NCI-H1930 (cell line): ENCODE data around the gene SH3BP1.
A peak's percentile ranks its signal among the peaks of the same experiment; 100 is the strongest.

Experiments
- DNase-seq, 2 experiments: peaks; one replicate each; lab custom pipeline; 2025; lab: John Stamatoyannopoulos, UW

The SH3BP1 gene

DNA sequence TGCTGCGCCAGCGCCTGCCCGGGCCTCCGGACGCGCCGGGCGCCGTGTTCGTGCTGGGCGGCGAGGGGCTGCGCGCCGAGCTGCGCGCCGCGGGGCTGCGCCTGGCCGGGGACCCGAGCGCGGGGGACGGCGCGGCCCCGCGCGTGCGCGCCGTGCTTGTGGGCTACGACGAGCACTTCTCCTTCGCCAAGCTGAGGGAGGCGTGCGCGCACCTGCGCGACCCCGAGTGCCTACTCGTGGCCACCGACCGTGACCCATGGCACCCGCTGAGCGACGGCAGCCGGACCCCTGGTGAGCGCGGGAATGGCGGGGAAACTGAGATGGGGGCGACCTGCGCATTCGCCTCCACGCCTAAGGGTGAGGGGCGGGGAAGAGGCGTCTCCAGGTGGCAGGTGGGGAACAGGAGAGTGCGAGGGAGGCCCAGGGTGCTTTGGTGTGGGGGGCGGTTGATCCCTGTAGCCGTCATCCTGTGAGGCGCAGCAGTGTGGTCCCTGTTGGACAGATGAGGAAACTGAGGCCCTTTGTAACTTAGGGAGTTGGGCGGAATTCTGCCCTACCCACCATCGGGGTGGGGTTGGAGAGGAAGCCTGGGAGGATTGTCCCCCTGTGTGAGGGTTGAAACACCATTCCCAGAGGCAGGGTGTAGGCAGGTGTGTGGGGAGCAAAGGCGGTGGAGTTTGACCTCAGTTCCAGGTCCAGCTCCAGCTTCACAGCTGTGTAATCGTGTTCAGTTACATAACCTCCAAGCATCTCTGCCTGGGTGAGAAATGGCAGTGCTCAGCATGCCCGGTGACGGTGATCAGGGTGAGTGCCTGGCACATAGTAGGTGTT lies 19.8 kb downstream of the SH3BP1 start:
- DNase-seq, result no peak

DNA sequence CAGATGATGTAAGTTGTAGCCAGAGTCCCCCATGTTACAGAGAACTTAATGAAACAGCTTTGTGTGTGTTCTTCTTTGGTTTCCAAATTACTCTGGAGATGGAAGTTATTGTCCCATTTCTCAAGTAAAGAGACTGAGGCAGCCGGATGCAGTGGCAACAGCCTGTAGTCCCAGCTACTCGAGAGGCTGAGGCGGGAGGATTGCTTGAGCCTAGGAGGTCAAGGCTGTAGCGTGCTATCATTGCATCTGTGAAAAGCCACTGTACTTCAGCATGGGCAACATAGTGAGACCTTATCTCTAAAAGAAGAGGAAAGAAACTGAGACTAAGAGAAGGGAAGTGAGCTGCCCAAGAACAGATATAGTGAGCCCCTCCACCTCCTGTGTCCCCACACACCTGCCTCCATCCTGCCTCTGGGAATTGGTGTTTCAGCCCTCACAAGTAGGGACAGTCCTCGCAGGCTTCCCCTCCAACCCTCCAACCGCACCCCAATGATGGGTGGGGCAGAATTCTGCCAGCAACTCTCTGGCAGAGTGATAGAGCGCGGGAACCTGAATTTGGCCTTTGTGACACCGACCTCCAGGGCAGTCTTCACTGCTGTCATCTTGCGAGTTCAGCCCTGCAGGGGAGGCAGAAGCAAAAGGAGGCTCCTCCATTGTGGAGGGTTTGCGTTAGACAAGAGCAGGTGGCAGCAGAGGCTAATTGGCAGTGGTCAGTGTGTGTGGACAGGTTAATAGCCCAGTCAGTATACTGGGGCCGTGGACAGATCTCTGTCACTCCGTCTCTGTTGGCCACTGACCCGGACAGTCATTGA lies 20.6 kb downstream of the SH3BP1 start:
- no peak for DNase-seq

DNA sequence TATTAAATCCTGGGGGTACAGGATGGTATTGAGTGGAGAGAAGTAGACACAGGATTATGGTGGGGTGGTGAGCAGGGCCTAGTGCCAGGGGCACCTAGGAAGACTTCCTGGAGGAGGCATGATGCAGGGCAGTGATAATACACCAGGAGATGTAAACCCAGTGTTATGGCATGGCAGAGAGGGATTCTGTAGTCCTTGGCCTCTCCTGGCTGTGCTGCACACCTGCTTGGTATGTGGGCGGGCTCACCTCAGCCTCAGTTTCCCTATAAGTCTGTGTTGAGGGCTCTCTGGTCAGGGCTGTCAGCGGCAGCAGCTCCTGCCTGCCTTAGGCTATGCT lies 21.2 kb downstream of the SH3BP1 start:
- DNase-seq, result no peak

DNA sequence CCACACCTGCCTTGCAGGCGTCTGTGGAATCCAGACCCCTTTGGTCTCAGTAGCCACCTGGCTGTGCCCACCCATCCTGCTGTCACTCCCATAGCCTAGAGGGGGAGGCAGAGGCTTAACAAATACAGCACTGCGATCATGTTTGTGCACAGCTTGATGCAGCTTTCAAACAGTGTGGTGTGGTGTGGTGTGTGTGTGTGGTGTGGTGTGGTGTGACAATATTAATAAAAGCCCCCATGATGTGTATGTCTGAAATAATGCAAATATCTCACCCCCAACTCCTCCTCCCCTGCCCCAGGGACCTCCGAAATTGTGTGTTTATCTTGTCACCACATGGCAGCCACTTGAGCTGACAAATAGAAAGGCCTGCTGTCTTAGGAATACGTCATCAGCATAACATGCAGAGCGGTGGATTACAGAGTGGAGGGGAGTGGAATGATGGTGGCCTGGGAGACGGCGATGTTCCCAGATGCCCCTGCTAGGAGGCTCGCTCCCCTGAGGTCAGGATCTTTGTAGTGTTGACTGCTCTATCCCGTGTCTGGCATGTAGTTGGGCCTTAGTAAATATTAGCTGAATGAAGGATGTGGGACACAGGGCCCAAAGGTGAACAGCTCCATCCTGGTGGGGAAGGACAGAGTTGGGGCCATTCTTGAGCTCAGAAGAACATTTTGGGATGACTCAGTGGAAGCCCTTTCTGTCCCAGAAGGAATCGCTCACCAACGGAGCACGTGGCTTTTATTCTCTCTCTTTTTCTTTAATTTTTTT lies 21.9 kb downstream of the SH3BP1 start:
- DNase-seq, result peak in 1 of 2 experiments; percentile 20

DNA sequence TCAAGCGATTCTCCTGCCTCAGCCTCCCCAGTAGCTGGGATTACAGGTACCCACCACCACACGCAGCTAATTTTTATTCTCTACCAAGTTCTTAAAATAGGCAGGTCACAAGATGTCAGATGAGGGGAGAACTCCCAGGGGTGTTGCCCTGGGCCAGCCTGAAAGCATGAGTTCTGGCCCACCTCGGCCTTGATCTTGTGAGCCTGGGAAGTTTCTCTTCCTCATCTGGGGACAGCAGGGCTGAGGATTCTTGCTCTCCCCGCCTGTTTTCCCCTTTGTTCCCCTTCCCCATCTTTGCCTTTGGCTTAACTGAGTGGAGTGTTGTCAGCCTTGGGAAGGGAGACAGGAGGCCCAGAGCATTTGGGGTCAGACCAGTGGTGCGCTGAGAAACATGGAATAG lies 22.6 kb downstream of the SH3BP1 start:
- no peak for DNase-seq

DNA sequence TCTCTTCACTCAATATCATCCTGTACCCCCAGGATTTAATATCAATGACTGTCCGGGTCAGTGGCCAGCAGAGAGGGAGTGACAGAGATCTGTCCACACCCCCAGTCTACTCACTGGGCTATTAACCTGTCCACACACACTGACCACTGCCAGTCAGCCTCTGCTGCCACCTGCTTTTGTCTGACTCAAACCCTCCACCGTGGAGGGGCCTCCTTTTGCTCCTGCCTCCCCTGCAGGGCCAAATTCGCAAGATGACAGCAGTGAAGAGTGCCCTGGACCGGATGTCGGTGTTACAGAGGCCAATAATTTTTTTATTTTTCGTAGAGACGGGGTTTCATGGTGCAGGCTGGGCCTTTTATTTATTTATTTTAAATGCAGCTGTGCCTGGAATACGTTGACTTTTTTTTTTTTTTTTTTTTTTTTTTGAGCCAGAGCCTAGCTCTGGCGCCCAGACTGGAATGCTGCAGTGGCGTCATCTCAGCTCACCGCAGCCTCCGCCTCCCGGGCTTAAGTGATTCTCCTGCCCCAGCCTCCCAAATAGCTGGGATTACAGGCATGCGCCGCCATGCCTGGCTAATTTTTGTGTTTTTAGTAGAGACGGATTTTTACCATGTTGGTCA lies 24.2 kb downstream of the SH3BP1 start:
- DNase-seq, result no peak

DNA sequence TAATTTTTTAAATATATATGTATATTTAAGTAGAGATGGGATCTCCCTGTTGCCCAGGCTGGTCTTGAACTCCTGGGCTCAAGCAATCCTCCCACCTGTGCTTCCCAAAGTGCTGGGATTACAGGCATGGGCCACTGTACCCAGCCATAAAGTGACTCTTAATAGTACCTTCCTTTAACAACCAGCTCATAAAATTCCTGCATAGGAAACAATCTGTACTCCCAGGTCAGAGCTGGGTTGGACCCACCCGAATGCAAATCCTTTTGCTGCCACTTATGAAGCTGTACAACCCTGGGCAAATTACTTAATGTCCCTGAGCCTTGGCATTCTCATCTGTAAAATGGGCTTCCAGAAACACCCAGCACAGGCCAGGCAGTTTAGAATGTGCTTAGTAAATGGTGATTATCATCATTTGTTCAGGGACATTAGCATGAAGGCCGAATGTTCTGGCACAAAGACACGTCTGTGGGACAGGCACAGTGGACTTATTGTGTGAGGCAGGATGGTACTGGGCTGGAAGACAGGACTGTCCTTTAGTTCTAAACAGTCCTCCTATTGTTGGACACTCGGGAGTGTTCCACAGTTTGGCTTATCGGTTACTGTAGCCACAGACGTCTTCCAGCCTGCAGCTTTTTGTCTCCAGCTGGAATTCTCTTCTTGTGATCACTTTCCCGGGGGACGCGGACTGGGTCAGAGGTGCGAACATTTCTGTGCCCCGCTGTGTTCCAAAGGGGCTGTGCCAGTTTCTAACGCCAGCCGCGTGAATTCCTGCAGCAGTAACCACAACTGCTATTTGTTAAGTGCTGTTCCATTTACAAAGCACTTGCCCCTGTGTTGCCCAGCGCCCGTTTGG lies 25.0 kb downstream of the SH3BP1 start:
- no peak for DNase-seq

DNA sequence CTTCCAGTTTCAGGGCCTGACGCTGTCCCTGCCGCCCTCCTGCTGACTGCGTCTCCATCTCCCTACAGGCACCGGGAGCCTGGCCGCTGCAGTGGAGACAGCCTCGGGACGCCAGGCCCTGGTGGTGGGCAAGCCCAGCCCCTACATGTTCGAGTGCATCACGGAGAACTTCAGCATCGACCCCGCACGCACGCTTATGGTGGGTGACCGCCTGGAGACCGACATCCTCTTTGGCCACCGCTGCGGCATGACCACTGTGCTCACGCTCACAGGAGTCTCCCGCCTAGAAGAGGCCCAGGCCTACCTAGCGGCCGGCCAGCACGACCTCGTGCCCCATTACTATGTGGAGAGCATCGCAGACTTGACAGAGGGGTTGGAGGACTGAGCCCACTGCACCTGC lies 26.0 kb downstream of the SH3BP1 start:
- no peak for DNase-seq

DNA sequence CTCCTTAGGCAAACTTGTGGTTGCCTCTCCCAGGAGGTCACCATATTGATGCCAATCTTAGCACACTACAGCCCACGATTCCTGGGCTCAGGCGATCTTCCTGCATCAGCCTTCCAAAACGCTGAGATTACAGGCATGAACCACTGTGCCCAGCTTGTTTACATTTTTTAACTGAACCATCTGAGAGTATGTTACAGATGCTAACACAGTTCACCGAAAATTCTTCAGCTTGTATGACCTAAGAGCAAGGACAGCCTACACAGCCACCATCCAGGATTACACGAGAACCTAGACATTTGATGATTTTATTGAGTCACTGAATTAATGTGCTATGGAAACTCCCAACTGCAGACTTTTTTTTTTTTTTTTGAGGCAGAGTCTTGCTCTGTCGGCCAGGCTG lies 30.1 kb downstream of the SH3BP1 start:
- DNase-seq, result no peak

DNA sequence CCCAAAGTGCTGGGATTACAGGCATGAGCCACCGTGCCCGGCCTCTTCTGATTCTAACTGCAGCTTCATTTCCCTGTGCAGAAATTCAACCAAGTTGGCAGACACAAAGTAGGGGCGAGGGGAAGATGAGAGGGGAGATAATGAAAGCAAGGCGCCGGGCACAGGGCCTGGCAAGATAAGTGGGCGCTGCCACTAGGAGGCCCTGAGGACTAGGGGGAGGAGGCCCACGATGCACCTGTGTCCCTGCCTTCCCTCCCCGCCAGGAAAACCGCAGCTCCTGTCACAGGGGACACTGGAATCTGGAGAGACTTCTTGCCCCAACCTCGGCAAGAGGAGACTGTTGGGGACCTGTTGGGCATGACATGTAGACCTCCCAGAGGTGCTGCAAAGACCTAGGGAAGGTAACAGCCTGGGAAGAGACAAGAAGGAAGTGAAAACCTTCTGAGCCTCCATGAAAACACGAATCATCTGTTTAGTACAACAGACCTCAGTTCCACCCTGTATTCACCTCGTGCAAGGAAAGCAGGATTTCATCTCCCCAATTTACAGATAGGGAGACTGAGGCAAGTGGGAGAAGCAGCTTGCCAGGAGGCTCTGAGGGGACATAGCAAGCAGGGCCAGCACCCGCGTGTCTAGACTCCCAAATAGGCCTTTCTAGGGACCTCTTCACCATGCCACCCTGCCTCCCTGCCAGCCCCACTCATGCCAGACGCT lies 32.9 kb downstream of the SH3BP1 start:
- no peak for DNase-seq

DNA sequence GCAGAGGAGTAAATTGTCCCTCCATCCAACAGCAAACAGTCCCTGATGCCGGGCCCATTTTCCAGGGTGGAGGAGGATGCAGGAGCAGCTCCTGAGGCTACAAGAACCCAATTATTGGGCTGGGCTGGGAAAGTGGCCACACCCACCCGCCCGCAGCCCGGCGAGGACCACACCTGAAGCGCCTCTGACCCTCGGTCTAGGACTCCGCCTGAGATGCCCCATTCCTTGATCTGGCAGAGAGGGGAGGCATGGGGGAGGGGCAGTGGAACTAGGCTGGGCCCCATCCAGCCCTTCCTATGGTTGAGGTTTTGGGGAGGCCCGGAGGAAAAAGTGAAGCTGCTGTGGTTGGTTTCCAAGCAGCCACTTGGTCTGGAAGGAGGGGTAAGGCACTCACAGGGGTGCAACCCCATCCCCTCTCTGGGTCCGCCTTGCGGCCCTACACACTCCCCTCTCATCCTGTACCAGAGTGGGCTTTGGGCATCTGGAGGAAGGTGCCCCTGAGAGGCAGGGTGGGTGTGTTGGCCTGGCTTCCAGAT lies 33.5 kb downstream of the SH3BP1 start:
- no peak for DNase-seq

DNA sequence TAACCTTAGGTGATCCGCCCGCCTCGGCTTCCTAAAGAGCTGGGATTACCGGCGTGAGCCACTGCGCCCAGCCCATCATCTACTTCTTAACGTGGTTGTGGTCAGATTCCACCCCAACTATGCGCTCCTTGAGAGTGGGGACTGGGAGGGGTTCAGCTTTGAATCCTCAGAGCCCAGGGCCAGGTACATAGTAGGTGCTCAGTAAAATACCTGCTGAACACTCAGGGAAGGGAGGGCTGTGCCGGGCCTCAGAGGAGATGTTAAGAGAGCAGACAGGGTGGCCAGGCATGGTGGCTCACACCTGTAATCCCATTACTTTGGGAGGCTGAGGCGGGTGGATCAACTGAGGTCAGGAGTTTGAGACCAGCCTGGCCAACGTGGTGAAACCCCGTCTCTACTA lies 34.8 kb downstream of the SH3BP1 start:
- no peak for DNase-seq

DNA sequence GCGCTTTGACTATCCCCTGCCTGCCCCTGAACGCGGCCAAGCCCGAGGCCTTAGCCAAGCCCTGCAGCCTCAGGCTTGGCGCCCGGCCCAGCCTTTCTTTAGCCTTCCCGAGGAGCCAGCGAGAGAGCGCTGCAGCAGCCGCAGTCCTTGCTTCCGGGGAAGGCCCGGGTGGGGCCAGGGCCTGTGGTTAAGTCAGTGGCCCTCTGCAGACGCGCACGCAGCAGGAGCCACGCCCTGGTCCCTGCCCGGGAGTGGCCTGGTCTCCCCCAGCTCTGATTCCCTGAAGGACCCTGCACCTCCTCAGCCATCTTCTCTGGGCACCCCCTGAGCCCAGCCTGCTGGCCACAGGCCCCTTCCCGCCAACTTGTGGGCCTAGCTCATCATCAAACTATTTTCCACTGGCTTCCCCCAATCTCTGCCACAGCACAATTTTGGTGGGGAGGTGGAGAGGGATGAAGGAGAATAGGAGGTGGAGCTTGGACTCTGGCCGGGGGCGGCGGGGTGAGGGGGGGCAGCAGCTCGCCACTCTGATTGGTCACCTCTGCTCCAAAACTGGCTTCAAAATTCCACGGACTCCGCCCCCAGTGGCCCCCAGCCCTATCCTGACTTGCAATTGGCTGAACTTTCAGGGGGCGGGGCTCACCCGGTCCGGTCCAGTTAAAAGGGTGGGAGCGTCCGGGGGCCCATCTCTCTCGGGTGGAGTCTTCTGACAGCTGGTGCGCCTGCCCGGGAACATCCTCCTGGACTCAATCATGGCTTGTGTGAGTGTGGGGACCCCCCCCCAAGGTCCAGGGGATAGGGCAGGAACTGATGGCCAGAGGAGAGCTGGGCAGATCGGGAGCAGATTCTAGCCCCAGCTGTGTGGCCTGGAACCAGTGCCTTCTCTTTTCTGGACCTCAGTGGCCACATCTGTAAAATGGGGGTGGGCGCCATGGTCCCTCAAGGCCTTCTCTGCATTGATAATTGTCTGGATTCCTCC lies 35.8 kb downstream of the SH3BP1 start, which contains the start of gene LGALS1:
TSS of gene LGALS1 (plus strand) at position 686 of the 979 bp plus-strand sequence. CDS start at position 753, 67 bp downstream.
- DNase-seq, result no peak

DNA sequence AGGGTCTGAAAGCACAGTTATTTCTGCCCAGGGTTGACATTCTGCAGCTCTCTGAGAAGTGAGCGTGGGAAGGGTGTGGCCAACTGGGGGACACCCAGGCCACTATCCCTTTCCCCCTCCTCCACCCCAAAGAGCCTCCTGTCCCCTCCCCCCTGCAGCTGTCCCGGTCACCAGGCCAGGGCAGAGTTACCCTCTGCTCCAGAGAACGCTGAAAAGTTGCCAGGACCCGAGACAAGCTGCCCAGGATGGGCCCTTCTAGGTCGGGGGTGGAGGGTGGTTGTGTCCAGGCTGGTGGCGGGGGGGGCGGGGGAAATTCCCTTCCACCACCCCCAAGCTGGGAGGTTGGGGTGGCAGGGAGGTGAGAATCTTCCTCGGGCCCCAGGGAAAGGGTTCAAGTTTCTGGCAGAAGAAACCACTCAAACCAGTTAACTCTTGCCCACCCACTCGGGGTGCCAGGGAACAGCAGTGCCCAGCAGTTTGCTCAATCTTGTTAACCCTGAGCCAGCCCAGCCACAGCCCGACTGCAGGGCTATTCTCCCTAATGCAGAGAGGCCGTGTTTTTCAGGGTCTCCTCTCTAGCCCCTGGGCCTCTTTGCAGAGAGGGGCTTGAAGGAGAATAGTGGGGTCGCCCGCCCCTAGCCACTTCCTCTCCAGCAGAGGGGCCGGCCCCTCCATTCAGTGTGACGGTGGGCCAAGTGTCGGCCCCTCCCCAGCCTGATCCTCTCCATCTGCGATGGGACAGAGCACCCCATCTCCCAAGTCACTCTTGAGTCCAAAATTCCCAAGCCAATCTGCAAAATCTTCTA lies 36.7 kb downstream of the SH3BP1 start:
- no peak for DNase-seq

DNA sequence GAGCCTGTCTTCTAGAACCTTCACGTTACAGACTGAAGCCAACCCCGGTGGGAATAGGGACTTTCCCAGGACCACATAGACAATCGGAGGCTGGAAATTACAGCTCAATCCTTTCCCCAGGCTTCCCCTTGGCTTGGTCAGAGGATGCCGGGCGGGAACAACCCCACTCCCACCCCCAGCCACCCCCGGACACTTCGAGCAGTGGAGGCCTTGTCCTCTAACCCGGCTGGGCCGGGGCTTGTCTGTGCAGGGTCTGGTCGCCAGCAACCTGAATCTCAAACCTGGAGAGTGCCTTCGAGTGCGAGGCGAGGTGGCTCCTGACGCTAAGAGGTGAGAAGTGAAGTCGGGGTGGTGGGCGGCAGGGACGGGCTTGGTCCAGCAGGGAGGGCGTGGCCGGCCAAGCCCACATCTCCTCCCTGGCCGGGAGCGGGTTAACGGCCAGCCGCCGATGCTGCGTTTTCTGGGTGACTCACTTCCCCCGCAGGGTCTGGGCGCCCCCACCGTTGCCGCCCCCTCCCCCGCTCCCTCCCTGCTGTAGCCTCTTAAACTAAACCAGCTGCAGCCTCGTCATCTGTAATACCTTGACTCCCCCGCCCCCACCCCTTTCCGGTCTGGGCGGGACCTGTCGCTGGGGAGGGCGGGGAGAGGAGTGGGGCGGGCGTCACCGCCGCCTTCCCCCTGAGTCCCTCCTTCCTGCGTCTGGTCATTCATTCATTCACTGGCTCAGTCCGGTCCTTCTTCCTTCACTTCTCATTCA lies 37.4 kb downstream of the SH3BP1 start:
- peak; percentile 71 to 72 for DNase-seq

DNA sequence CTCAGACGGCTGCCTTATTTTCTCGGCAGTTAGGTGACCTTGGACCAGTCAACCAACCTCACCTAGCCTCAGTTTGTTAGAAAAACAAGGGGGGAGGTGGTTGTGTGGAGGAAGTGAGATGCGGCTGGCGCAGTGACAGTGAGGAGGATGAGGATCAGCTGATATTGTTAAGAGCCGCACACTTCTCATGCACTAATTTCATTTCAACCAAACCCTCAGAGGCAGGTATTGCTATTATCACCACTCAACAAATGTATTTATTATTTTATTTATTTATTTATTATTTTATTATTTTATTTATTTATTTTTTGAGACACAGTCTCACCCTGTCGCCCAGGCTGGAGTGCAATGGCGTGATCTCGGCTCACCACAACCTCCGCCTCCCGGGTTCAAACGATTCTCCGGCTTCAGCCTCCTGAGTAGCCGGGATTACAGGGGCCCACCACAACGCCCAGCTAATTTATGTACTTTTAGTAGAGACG lies 38.1 kb downstream of the SH3BP1 start:
- no peak for DNase-seq

DNA sequence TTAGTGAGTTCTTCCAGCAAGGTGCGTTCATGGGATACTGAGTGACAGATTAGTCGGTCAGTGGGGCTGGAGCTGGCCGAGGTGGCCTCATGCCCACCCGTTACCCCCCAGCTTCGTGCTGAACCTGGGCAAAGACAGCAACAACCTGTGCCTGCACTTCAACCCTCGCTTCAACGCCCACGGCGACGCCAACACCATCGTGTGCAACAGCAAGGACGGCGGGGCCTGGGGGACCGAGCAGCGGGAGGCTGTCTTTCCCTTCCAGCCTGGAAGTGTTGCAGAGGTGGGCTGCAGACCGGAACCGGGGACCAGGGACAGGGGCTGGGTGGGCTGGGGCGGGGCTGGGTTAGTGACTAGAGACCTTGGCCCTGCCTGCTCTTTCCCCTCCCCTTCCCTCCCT lies 38.9 kb downstream of the SH3BP1 start:
- no peak for DNase-seq
